ENCODE measurements around the gene EYA4. TPM values are rescaled to one million over a fixed set of nuclear protein-coding genes. Genes with fewer than 3 reads are reported as not detected.

The EYA4 gene
- total RNA-seq, 1 experiment from 2014 or later = 0.24 TPM

DNA sequence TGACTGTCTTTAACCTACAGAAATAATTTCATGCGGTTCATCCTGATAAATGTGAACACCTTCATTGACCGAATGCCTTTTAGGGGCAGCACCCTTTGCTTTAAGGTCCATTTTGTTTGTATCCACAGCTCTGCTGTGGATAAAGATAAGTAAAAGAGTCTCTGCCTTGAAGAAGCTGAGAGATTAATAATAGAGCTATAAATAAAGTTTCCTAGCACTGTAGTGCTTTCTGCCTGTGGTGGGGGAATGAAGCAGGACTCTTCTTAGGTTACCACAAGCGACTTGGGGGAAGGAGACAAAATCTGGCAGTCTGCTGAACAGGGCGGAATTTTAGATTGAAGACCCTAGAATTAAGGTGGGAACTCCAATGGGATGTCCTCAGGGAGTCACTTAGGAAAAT, 57.6 kb downstream of the EYA4 start (continued):
- TF ChIP-seq ARID4B (CRISPR knock-in tag; IDR thresholded peaks at IDR 0.05; ENCODE audit: borderline replicate concordance) (no peak), ZNF416 (CRISPR knock-in tag; IDR thresholded peaks at IDR 0.05) (no peak), TCF7 (CRISPR knock-in tag; IDR thresholded peaks at IDR 0.05; ENCODE audit: low read depth) (no peak), TP53 (CRISPR knock-in tag; IDR thresholded peaks at IDR 0.05) (no peak)
- TF ChIP-seq, protein P1, sequence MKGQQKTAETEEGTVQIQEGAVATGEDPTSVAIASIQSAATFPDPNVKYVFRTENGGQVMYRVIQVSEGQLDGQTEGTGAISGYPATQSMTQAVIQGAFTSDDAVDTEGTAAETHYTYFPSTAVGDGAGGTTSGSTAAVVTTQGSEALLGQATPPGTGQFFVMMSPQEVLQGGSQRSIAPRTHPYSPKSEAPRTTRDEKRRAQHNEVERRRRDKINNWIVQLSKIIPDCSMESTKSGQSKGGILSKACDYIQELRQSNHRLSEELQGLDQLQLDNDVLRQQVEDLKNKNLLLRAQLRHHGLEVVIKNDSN (CRISPR knock-in tag; IDR thresholded peaks at IDR 0.05) = no peak

DNA sequence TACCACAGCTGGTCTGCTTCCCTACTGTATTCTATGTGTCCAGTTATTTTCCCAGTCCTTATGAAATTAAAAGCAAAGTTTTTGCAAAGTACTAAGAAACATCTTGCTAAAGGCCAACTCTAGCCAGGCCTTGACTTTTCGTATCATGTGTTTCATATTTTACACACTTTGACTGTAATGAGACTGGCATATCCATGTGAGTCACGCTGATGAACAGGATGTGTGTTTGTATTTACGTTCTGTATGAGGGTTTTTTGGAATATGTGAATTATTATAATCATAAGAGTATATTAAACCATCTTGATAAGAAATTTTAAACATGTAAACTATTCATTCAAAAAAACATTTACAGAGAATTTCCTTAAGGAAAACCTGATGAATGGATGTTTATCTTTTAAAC, 59.7 kb downstream of the EYA4 start:
- DNase-seq (ENCODE audit: low spot score) = no peak
- no peak for ATAC-seq
- no peaks in the 10 kb centered on the region for H3K36me3 Mint-ChIP-seq
- CTCF ChIA-PET = no interaction called here
- no peak overlapping the region for H3K4me3 Mint-ChIP-seq
- no peak for TF ChIP-seq NR2C2 (CRISPR knock-in tag; IDR thresholded peaks at IDR 0.05)
- TF ChIP-seq, protein P2, sequence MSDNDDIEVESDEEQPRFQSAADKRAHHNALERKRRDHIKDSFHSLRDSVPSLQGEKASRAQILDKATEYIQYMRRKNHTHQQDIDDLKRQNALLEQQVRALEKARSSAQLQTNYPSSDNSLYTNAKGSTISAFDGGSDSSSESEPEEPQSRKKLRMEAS (CRISPR knock-in tag; IDR thresholded peaks at IDR 0.05) = no peak
- TF ChIP-seq MLX (CRISPR knock-in tag; IDR thresholded peaks at IDR 0.05) = no peak
- no peaks in the 10 kb centered on the region; the same call in 1 of the 2 replicates for H3K27me3 Mint-ChIP-seq (ENCODE audit: low read depth)
- peaks cover 4% of the 10 kb centered on the region for H3K4me1 Mint-ChIP-seq
- no peaks in the 10 kb centered on the region for H3K9me3 Mint-ChIP-seq
- H3K27ac Mint-ChIP-seq = no peak overlapping the region
- POLR2A ChIA-PET = no interaction called here

- CTCF ChIA-PET = no interaction called here
- POLR2A ChIA-PET = no interaction called here
- Mint-ChIP-seq H3K9me3 (peaks cover under 1% of the 10 kb centered on the region; the same call in 1 of the 2 replicates), H3K4me3 (no peak overlapping the region), H3K36me3 (no peaks in the 10 kb centered on the region), H3K27me3 (ENCODE audit: low read depth) (no peaks in the 10 kb centered on the region; the same call in 1 of the 2 replicates), H3K4me1 (peaks cover 4% of the 10 kb centered on the region), H3K27ac (peak overlapping the region; percentile 67; the same call in 1 of the 2 replicates)
- ATAC-seq (no peak), DNase-seq (ENCODE audit: low spot score) (no peak)
- no peak for TF ChIP-seq ZNF671 (CRISPR knock-in tag; IDR thresholded peaks at IDR 0.05)
Observed at GRCh38 chr6:133301835-133302234, 60.7 kb downstream of the EYA4 start.

DNA sequence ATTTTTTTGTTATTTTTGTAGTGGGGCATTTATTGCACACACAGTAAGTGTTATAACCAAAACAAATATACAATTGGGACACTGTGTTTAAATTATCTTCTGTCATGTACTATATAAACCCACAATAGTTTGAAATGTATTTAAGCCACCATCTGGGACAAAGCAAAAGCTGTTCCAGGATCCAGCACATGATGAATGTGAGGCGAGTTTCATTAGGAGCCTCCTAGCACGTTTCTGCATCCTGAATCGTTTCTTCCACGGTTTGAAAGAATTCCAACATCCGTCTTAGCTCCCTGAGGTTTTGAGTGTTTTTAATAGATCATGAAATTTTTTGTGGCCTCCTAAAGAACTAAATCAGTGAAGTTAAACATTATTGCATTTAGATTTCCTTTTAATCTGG, 65.8 kb downstream of the EYA4 start:
- ChIA-PET CTCF (no interaction called here), POLR2A (no interaction called here)
- ATAC-seq (no peak), DNase-seq (ENCODE audit: low spot score) (no peak)
- Mint-ChIP-seq H3K27ac (no peak overlapping the region), H3K4me1 (peaks cover 5% of the 10 kb centered on the region), H3K27me3 (ENCODE audit: low read depth) (no peaks in the 10 kb centered on the region), H3K9me3 (peaks cover 16% of the 10 kb centered on the region), H3K4me3 (no peak overlapping the region), H3K36me3 (peaks cover 4% of the 10 kb centered on the region)
- TF ChIP-seq IRF2 (CRISPR knock-in tag; IDR thresholded peaks at IDR 0.05; ENCODE audit: borderline replicate concordance, low read depth) (no peak), TP53 (CRISPR knock-in tag; IDR thresholded peaks at IDR 0.05) (no peak), ZNF317 (CRISPR knock-in tag; IDR thresholded peaks at IDR 0.05; ENCODE audit: borderline replicate concordance, low read depth) (no peak), ZNF232 (CRISPR knock-in tag; IDR thresholded peaks at IDR 0.05) (no peak)

- Mint-ChIP-seq H3K36me3 (peaks cover 4% of the 10 kb centered on the region), H3K4me3 (no peak overlapping the region), H3K27ac (no peak overlapping the region), H3K4me1 (peaks cover 22% of the 10 kb centered on the region), H3K9me3 (peaks cover 16% of the 10 kb centered on the region), H3K27me3 (ENCODE audit: low read depth) (no peaks in the 10 kb centered on the region)
- POLR2A ChIA-PET = no interaction called here
- ATAC-seq (no peak), DNase-seq (ENCODE audit: low spot score) (no peak)
- CTCF ChIA-PET = no interaction called here
- TF ChIP-seq NR2C2 (CRISPR knock-in tag; IDR thresholded peaks at IDR 0.05) = no peak
- no peak for TF ChIP-seq RELA (CRISPR knock-in tag; IDR thresholded peaks at IDR 0.05; ENCODE audit: borderline replicate concordance)
- TF ChIP-seq CREM (CRISPR knock-in tag; IDR thresholded peaks at IDR 0.05) = no peak
- TF ChIP-seq SMAD3 (CRISPR knock-in tag; IDR thresholded peaks at IDR 0.05; ENCODE audit: borderline replicate concordance) = no peak
- TF ChIP-seq, protein P3, sequence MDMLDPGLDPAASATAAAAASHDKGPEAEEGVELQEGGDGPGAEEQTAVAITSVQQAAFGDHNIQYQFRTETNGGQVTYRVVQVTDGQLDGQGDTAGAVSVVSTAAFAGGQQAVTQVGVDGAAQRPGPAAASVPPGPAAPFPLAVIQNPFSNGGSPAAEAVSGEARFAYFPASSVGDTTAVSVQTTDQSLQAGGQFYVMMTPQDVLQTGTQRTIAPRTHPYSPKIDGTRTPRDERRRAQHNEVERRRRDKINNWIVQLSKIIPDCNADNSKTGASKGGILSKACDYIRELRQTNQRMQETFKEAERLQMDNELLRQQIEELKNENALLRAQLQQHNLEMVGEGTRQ (CRISPR knock-in tag; IDR thresholded peaks at IDR 0.05) = no peak
- TF ChIP-seq ZNF138 (CRISPR knock-in tag; conservative IDR thresholded peaks at IDR 0.05) = no peak
Observed at GRCh38 chr6:133309579-133309978, 68.4 kb downstream of the EYA4 start.
